ENCODE data around the gene LRBA. TPM values are rescaled to one million over a fixed set of nuclear protein-coding genes. Genes with fewer than 3 reads are reported as not detected.

The LRBA gene
- total RNA-seq, 1 experiment from 2014 or later, result 69.1 TPM

- no peaks in the 10 kb centered on the region for H3K36me3 Mint-ChIP-seq
- peaks cover 36% of the 10 kb centered on the region for H3K4me1 Mint-ChIP-seq
- ChIA-PET CTCF (interaction anchor here (0.6 to 1.6 kb wide), 8 partner anchors 9 to 609 kb away, joined by 3 to 13 read pairs (median 4); no protein-coding TSS in a partner anchor), POLR2A (interaction anchor here (1.5 kb wide), 1 partner anchor 10 kb away, joined by 4 read pairs; no protein-coding TSS in a partner anchor)
- TF ChIP-seq GRHL2 (CRISPR knock-in tag; IDR thresholded peaks at IDR 0.05; ENCODE audit: insufficient replicate concordance, severe bottlenecking) (no peak), RELA (CRISPR knock-in tag; IDR thresholded peaks at IDR 0.05; ENCODE audit: borderline replicate concordance) (no peak), ZMAT4 (CRISPR knock-in tag; IDR thresholded peaks at IDR 0.05) (no peak), ZNF423 (CRISPR knock-in tag; IDR thresholded peaks at IDR 0.05) (no peak)
- TF ChIP-seq, protein P1, sequence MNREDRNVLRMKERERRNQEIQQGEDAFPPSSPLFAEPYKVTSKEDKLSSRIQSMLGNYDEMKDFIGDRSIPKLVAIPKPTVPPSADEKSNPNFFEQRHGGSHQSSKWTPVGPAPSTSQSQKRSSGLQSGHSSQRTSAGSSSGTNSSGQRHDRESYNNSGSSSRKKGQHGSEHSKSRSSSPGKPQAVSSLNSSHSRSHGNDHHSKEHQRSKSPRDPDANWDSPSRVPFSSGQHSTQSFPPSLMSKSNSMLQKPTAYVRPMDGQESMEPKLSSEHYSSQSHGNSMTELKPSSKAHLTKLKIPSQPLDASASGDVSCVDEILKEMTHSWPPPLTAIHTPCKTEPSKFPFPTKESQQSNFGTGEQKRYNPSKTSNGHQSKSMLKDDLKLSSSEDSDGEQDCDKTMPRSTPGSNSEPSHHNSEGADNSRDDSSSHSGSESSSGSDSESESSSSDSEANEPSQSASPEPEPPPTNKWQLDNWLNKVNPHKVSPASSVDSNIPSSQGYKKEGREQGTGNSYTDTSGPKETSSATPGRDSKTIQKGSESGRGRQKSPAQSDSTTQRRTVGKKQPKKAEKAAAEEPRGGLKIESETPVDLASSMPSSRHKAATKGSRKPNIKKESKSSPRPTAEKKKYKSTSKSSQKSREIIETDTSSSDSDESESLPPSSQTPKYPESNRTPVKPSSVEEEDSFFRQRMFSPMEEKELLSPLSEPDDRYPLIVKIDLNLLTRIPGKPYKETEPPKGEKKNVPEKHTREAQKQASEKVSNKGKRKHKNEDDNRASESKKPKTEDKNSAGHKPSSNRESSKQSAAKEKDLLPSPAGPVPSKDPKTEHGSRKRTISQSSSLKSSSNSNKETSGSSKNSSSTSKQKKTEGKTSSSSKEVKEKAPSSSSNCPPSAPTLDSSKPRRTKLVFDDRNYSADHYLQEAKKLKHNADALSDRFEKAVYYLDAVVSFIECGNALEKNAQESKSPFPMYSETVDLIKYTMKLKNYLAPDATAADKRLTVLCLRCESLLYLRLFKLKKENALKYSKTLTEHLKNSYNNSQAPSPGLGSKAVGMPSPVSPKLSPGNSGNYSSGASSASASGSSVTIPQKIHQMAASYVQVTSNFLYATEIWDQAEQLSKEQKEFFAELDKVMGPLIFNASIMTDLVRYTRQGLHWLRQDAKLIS (CRISPR knock-in tag; IDR thresholded peaks at IDR 0.05; ENCODE audit: borderline replicate concordance), result no peak
- TF ChIP-seq, protein P2, sequence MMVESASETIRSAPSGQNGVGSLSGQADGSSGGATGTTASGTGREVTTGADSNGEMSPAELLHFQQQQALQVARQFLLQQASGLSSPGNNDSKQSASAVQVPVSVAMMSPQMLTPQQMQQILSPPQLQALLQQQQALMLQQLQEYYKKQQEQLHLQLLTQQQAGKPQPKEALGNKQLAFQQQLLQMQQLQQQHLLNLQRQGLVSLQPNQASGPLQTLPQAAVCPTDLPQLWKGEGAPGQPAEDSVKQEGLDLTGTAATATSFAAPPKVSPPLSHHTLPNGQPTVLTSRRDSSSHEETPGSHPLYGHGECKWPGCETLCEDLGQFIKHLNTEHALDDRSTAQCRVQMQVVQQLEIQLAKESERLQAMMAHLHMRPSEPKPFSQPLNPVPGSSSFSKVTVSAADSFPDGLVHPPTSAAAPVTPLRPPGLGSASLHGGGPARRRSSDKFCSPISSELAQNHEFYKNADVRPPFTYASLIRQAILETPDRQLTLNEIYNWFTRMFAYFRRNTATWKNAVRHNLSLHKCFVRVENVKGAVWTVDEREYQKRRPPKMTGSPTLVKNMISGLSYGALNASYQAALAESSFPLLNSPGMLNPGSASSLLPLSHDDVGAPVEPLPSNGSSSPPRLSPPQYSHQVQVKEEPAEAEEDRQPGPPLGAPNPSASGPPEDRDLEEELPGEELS (CRISPR knock-in tag; IDR thresholded peaks at IDR 0.05), result no peak
- DNase-seq (ENCODE audit: low spot score), result peak; percentile 60
- peaks cover 4% of the 10 kb centered on the region; the same call in 1 of the 2 replicates for H3K9me3 Mint-ChIP-seq
- no peak overlapping the region for H3K27ac Mint-ChIP-seq
- ATAC-seq, result peak; percentile 85
- no peak overlapping the region for H3K4me3 Mint-ChIP-seq
- no peaks in the 10 kb centered on the region; the same call in 1 of the 2 replicates for H3K27me3 Mint-ChIP-seq (ENCODE audit: low read depth)
Measured at GRCh38 chr4:150256841-150257730, 758.0 kb downstream of the LRBA start.

- H3K27ac Mint-ChIP-seq, result no peak overlapping the region
- peak overlapping the region; percentile 3; the same call in 1 of the 2 replicates for H3K4me3 Mint-ChIP-seq
- ATAC-seq (no peak), DNase-seq (ENCODE audit: low spot score) (no peak)
- H3K9me3 Mint-ChIP-seq, result peaks cover 4% of the 10 kb centered on the region; the same call in 1 of the 2 replicates
- CTCF ChIA-PET, result interaction anchor here (0.6 to 1.6 kb wide), 6 partner anchors 8 to 610 kb away, joined by 3 to 13 read pairs (median 4); no protein-coding TSS in a partner anchor
- no peaks in the 10 kb centered on the region for H3K36me3 Mint-ChIP-seq
- H3K4me1 Mint-ChIP-seq, result peaks cover 40% of the 10 kb centered on the region
- H3K27me3 Mint-ChIP-seq (ENCODE audit: low read depth), result no peaks in the 10 kb centered on the region; the same call in 1 of the 2 replicates
- no peak for TF ChIP-seq MAX (CRISPR knock-in tag; IDR thresholded peaks at IDR 0.05)
- POLR2A ChIA-PET, result interaction anchor here (1.5 kb wide), 1 partner anchor 11 kb away, joined by 4 read pairs; no protein-coding TSS in a partner anchor
Measured at GRCh38 chr4:150256225-150256620, 758.9 kb downstream of the LRBA start.

GRCh38 chr4:150255610-150256224, 759.4 kb downstream of the LRBA start:
- POLR2A ChIA-PET, result no interaction called here
- no peak for DNase-seq (ENCODE audit: low spot score)

More at GRCh38 chr4:150255610-150256224, 759.4 kb downstream of the LRBA start:
- CTCF ChIA-PET, result interaction anchor here (1.0 to 1.6 kb wide), 3 partner anchors 8 to 46 kb away, joined by 3 to 5 read pairs (median 4); no protein-coding TSS in a partner anchor
- no peak for ATAC-seq
- no peaks in the 10 kb centered on the region; the same call in 1 of the 2 replicates for H3K27me3 Mint-ChIP-seq (ENCODE audit: low read depth)
- peaks cover 40% of the 10 kb centered on the region for H3K4me1 Mint-ChIP-seq
- H3K9me3 Mint-ChIP-seq, result peaks cover 4% of the 10 kb centered on the region; the same call in 1 of the 2 replicates
- H3K27ac Mint-ChIP-seq, result no peak overlapping the region
- no peaks in the 10 kb centered on the region for H3K36me3 Mint-ChIP-seq
- TF ChIP-seq CREM (CRISPR knock-in tag; IDR thresholded peaks at IDR 0.05) (no peak), ATF1 (CRISPR knock-in tag; IDR thresholded peaks at IDR 0.05) (no peak), ZNF232 (CRISPR knock-in tag; IDR thresholded peaks at IDR 0.05) (no peak), HMGA2 (CRISPR knock-in tag; IDR thresholded peaks at IDR 0.05) (no peak)
- no peak overlapping the region for H3K4me3 Mint-ChIP-seq
